ENCODE results near the gene IFT80. TPM values are rescaled to one million over a fixed set of nuclear protein-coding genes. Genes with fewer than 3 reads are reported as not detected.
"Not testable (repeated sequence)": the region's sequence is repeated elsewhere in the genome, so short reads cannot be mapped to it uniquely, and the experiment has no call there.

The IFT80 gene
- total RNA-seq, 6 donors from 2014 or later: 12.1 to 68.1 (median 28.4) TPM

GRCh38 chr3:160330109-160330508 is 68.9 kb downstream of the IFT80 start:
- WGBS, 2 donors: 90 to 96% methylated on average over 1 of the region's 1 CpG
- no peaks in the 10 kb centered on the region for H3K27me3 ChIP-seq
- no peak for TF ChIP-seq POLR2A (IDR thresholded peaks at IDR 0.05)
- TF ChIP-seq CTCF (IDR thresholded peaks at IDR 0.05): no peak
- no peak for TF ChIP-seq EP300 (IDR thresholded peaks at IDR 0.05)
- TF ChIP-seq POLR2AphosphoS5 (IDR thresholded peaks at IDR 0.05): no peak
- H3K36me3 ChIP-seq: no peaks in the 10 kb centered on the region
- no peaks in the 10 kb centered on the region for H3K4me1 ChIP-seq
- no peak overlapping the region for H3K27ac ChIP-seq
- H3K9me3 ChIP-seq: no peaks in the 10 kb centered on the region
- ATAC-seq (ENCODE audit: low FRiP score in 2 of 2): no peak
- no peak overlapping the region for H3K4me3 ChIP-seq
- DNase-seq: no peak

- not testable (repeated sequence) for ATAC-seq (ENCODE audit: low FRiP score in 2 of 2); DNase-seq; H3K27ac ChIP-seq; H3K9me3 ChIP-seq; H3K36me3 ChIP-seq; H3K27me3 ChIP-seq; H3K4me1 ChIP-seq; H3K4me3 ChIP-seq
- 90 to 98% methylated on average over 2 of the region's 2 CpGs for WGBS, 2 donors
Measured at GRCh38 chr3:160326286-160326685, 72.7 kb downstream of the IFT80 start.

- H3K27ac ChIP-seq; H3K27me3 ChIP-seq; H3K4me3 ChIP-seq; H3K4me1 ChIP-seq; DNase-seq; H3K9me3 ChIP-seq; ATAC-seq (ENCODE audit: low FRiP score in 2 of 2): not testable (repeated sequence)
- 67 to 100% methylated on average over 1 of the region's 1 CpG for WGBS, 2 donors
- peaks cover 0 to 16% (median 0%) of the 10 kb centered on the region in 4 donors for H3K36me3 ChIP-seq
Measured at GRCh38 chr3:160321821-160322220, 77.2 kb downstream of the IFT80 start.

- peaks cover 0 to 16% (median 0%) of the 10 kb centered on the region in 4 donors for H3K36me3 ChIP-seq
- DNase-seq: no peak
- no peak overlapping the region for H3K27ac ChIP-seq
- H3K27me3 ChIP-seq: no peaks in the 10 kb centered on the region
- no peaks in the 10 kb centered on the region for H3K4me1 ChIP-seq
- no peak for ATAC-seq (ENCODE audit: low FRiP score in 2 of 2)
- no peak overlapping the region for H3K4me3 ChIP-seq
- TF ChIP-seq POLR2A (IDR thresholded peaks at IDR 0.05) (no peak), EP300 (IDR thresholded peaks at IDR 0.05) (no peak), POLR2AphosphoS5 (IDR thresholded peaks at IDR 0.05) (no peak), CTCF (IDR thresholded peaks at IDR 0.05) (no peak)
- no peaks in the 10 kb centered on the region for H3K9me3 ChIP-seq
Measured at GRCh38 chr3:160319322-160319721, 79.7 kb downstream of the IFT80 start.

- no peaks in the 10 kb centered on the region for H3K4me1 ChIP-seq
- peaks cover 0 to 16% (median 2%) of the 10 kb centered on the region in 4 donors for H3K36me3 ChIP-seq
- DNase-seq (no peak), ATAC-seq (ENCODE audit: low FRiP score in 2 of 2) (no peak)
- TF ChIP-seq EP300 (IDR thresholded peaks at IDR 0.05) (no peak), CTCF (IDR thresholded peaks at IDR 0.05) (no peak), POLR2AphosphoS5 (IDR thresholded peaks at IDR 0.05) (no peak), POLR2A (IDR thresholded peaks at IDR 0.05) (no peak)
- H3K27me3 ChIP-seq: no peaks in the 10 kb centered on the region
- H3K9me3 ChIP-seq: no peaks in the 10 kb centered on the region
- H3K27ac ChIP-seq: no peak overlapping the region
- no peak overlapping the region for H3K4me3 ChIP-seq
Measured at GRCh38 chr3:160314995-160315394, 84.0 kb downstream of the IFT80 start.

- Histone ChIP-seq H3K36me3 (peaks cover 0 to 7% (median 2%) of the 10 kb centered on the region in 4 donors), H3K27ac (no peak overlapping the region), H3K9me3 (no peaks in the 10 kb centered on the region), H3K27me3 (no peaks in the 10 kb centered on the region), H3K4me1 (no peaks in the 10 kb centered on the region), H3K4me3 (no peak overlapping the region)
- no peak for TF ChIP-seq CTCF (IDR thresholded peaks at IDR 0.05)
- WGBS, 2 donors: 98 to 99% methylated on average over 2 to 5 of the region's 5 CpGs
- no peak for ATAC-seq (ENCODE audit: low FRiP score in 2 of 2)
- no peak for DNase-seq
Measured at GRCh38 chr3:160312014-160312624, 86.9 kb downstream of the IFT80 start.
